NT2/D1 (cell line): ENCODE data around the gene PTGDS.

ENCODE experiments used
- SUZ12 ChIP-seq: IDR thresholded peaks from 2 replicates; pipeline ENCODE4 v1.6.1; 2011; ENCODE audit not compliant: insufficient read length, insufficient read depth; ENCODE audit errors: extremely low read depth
- YY1 ChIP-seq: IDR thresholded peaks from 2 replicates; pipeline ENCODE4 v1.6.1; 2011; ENCODE audit not compliant: insufficient read length, insufficient read depth
- ZNF274 ChIP-seq: IDR thresholded peaks from 2 replicates; pipeline ENCODE4 v1.6.1; 2011; ENCODE audit warnings: mild to moderate bottlenecking, low read depth, low read length

DNA sequence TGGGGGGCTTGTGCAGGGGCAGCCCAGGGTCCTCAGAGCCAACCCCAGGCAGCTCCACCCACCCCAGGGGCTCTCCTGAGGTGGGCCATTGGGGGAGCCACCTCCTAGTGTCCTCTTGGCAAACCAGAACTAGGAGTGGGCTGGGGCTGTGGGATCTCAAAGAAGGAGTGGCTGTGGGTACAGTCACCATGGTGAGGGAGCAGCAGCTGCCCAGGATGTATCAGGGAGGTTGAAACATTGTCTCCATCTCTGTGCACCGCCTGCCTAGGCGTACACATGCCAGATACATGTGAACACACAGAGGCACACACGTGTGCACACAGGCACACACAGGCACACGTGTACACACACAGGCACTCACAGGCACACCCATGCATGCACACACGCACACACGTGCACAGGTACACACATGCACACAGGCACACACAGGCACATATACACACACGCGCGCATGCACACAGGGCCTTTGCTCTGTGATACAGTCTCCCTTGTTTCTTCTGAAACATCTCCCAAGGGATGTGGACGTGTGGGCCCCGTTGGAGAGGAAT is 14.5 kb upstream of the PTGDS start:
- TF ChIP-seq ZNF274 (no peak), YY1 (no peak), SUZ12 (no peak)
